ENCODE data around the gene JUND.

JUND gene

DNA sequence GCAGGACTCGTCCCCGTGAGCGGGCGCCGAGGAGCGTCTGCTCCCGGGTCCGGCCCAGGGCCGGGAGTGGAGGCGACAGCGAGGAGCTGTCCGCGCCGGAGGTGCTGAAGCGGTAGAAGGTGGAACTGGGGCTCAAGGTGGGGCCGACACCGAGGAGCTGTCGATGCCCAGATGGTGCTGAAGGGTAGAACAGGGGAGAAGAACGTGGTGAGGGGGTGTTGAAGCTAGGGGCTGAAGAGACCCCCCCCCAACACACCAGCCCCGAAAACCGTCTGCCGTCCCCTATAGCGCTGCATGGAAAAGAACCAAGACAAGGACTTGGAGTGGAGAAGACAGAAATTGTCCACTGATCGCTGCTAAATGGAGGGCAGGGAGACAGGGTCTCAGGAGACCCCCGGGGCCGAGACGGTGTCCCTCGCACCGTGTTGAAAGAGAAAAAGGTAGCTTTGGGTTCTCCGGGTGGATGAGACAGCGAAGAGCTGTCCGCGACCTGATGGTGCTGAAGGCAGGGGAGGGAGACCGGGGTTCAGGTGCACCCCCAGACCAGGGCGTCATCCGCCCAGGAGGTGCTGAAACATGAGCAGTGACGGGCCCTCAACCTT lies 48.1 kb downstream of the JUND start:
- DNase-seq, result peak; percentile 16

DNA sequence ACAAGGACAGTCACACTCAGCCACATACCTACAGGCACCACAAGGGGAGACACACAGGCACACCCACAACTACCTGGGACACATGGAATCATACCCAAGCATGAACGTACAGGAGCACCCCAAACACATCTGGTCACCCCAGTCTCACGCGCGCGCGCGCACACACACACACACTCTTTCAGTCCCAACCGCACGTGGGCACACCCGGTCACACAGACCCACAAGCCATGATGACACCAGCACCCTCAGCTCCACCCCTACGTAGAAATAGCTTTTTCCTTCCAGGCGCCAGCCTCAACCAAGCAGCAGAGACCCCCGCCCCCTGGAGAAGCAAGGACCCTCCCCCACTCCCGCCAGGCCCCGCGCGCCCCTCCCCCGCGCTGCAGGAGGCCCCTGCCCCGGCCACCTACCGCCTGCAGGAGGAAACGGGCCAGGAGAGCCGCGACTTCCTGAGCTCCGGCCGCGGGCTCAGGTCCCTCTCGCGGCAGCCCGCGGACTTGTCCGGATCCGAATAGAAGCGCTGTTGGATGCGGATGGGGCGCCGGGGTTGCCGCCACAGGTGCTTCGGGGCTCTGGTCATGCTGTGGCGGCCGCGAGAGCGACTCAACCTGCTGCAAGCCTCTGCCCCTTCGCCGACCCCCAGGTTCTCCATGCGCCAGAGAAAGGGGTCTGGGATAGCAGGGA lies 48.7 kb downstream of the JUND start:
- no peak for DNase-seq

DNA sequence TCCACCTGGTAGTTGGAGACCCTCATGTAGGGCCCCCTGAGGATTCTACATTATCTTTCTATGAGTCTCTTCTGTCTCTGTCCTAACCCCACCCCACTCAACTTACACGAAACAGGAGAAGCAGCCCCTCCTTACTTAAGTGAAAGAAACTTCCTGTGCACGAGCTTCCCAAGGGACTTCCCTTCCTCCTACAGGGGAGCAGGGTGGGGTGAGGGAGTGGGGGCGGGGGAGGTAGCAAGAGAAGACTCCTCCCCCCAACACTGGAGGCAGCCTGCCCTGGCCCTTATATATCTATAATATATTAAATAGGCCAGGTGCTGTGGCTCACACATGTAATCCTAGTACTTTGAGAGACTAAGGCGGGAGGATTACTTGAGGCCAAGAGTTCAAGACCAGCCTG lies 49.6 kb downstream of the JUND start:
- no peak for DNase-seq

GRCh38 chr19:18230941-18231734 lies 50.3 kb downstream of the JUND start:
- no peak for DNase-seq

- DNase-seq, result no peak
Measured at GRCh38 chr19:18229915-18230314, 51.5 kb downstream of the JUND start.

Data from activated CD4-positive, alpha-beta T cell treated with anti-CD3 and anti-CD28 coated beads for 1 hour (primary cell).